Measurements from ENCODE around the gene SETD5.

Gene SETD5

DNA sequence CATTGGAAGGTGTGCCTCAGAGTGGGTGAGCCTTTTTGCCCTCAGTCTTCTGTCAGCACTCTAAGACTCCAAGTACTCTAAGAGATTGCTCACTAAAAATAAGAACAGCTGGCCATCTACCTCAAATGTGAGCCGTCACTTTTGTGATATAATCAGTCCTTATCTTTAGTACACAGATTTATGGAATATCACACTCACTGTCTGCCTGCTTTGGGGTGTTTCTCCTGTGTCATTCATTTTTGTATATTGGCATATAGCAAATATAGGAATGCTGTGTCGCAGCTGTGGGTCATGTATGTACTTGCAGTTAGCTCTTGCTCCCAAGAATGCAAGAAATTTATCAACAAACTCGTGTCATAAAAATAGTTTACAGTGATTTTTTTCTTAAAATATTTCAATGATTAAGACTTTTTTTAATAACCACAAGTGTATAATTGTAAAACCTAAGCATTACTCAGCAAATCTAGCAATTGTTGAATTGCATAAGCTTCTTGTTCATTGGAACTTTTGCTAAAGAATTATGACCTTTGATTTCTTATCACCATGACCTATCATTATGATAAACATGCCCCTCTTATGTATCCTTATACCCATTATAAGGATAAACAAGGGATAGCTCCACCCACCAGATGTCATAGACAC lies 18.8 kb downstream of the SETD5 start:
- H3K36me3 ChIP-seq (ENCODE audit: insufficient read depth, low read length) = peaks cover 8% of the 10 kb centered on the region; the same call in 1 of the 2 replicates
- H3K9me3 ChIP-seq (ENCODE audit: insufficient read depth, low read length, severe bottlenecking) = no peaks in the 10 kb centered on the region
- no peak overlapping the region for H3K9ac ChIP-seq (ENCODE audit: low read depth, low read length)
- H4K20me1 ChIP-seq (ENCODE audit: insufficient read depth, low read length) = peaks cover 89% of the 10 kb centered on the region
- TF ChIP-seq, protein P1, sequence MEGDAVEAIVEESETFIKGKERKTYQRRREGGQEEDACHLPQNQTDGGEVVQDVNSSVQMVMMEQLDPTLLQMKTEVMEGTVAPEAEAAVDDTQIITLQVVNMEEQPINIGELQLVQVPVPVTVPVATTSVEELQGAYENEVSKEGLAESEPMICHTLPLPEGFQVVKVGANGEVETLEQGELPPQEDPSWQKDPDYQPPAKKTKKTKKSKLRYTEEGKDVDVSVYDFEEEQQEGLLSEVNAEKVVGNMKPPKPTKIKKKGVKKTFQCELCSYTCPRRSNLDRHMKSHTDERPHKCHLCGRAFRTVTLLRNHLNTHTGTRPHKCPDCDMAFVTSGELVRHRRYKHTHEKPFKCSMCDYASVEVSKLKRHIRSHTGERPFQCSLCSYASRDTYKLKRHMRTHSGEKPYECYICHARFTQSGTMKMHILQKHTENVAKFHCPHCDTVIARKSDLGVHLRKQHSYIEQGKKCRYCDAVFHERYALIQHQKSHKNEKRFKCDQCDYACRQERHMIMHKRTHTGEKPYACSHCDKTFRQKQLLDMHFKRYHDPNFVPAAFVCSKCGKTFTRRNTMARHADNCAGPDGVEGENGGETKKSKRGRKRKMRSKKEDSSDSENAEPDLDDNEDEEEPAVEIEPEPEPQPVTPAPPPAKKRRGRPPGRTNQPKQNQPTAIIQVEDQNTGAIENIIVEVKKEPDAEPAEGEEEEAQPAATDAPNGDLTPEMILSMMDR (IDR thresholded peaks at IDR 0.05; ENCODE audit: borderline replicate concordance, extremely low read depth, low read length, poor library complexity, severe bottlenecking) = no peak
- no peak for TF ChIP-seq EZH2 (IDR thresholded peaks at IDR 0.05; ENCODE audit: borderline replicate concordance, low read depth, low read length, severe bottlenecking)
- peaks cover 99% of the 10 kb centered on the region for H3K79me2 ChIP-seq (ENCODE audit: insufficient read depth, low read length)
- no peaks in the 10 kb centered on the region for H3K4me1 ChIP-seq (ENCODE audit: insufficient read depth, low read length)
- DNase-seq = no peak
- H3K4me2 ChIP-seq (ENCODE audit: insufficient read depth, low read length) = no peak overlapping the region
- no peak for ATAC-seq (ENCODE audit: insufficient read depth, low read depth)
- H2AFZ ChIP-seq (ENCODE audit: low read depth, low read length) = no peak overlapping the region
- no peaks in the 10 kb centered on the region for H3K27me3 ChIP-seq (ENCODE audit: insufficient read depth, low read length, poor library complexity)
- no peak overlapping the region for H3K27ac ChIP-seq (ENCODE audit: low read length)
- no peak overlapping the region for H3K4me3 ChIP-seq (ENCODE audit: low read depth in 1 of 2, low read length in 2 of 2)

DNA sequence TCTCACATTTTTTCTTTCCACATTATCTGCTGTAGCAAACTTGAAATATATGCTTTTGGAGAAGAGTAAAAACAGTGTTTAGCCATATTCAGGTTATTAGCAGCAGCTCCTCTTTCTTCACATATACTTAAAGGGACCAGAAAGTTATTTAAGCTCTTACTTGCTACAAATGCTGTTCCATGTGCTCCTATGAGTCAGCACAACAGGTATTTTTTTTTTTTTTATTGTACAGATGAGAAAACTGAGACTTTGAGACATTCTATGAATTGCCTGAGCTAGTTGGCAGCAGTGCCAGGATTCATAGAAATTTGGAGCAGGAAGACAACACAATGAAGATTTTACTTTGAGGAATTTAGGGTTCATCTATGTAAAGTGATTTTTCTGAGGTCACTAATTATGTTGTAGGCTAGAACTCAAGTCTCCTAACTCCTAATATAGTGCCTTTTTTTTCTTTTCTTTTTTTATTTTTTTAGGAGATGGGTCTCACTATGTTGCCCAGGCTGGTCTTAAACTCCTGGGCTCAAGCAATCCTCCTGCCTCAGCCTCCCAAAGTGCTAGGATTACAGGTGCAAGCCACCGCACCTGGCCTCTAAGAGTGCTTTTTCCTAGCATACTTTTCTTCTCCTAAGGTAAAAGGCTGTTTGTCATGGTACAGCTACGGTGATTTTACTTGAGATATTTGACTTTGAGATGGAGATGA lies 23.6 kb downstream of the SETD5 start:
- no peak overlapping the region for H3K4me2 ChIP-seq (ENCODE audit: insufficient read depth, low read length)
- no peak overlapping the region for H2AFZ ChIP-seq (ENCODE audit: low read depth, low read length)
- no peaks in the 10 kb centered on the region for H3K9me3 ChIP-seq (ENCODE audit: insufficient read depth, low read length, severe bottlenecking)
- H3K4me1 ChIP-seq (ENCODE audit: insufficient read depth, low read length) = no peaks in the 10 kb centered on the region
- peaks cover 32% of the 10 kb centered on the region for H3K36me3 ChIP-seq (ENCODE audit: insufficient read depth, low read length)
- DNase-seq (no peak), ATAC-seq (ENCODE audit: insufficient read depth, low read depth) (no peak)
- no peak overlapping the region for H3K4me3 ChIP-seq (ENCODE audit: low read depth in 1 of 2, low read length in 2 of 2)
- H3K27ac ChIP-seq (ENCODE audit: low read length) = no peak overlapping the region
- H3K9ac ChIP-seq (ENCODE audit: low read depth, low read length) = no peak overlapping the region
- no peak for TF ChIP-seq EZH2 (IDR thresholded peaks at IDR 0.05; ENCODE audit: borderline replicate concordance, low read depth, low read length, severe bottlenecking)
- TF ChIP-seq, protein P1 (IDR thresholded peaks at IDR 0.05; ENCODE audit: borderline replicate concordance, extremely low read depth, low read length, poor library complexity, severe bottlenecking) = no peak
- no peaks in the 10 kb centered on the region for H3K27me3 ChIP-seq (ENCODE audit: insufficient read depth, low read length, poor library complexity)
- H3K79me2 ChIP-seq (ENCODE audit: insufficient read depth, low read length) = peaks cover 99% of the 10 kb centered on the region
- peaks cover 68% of the 10 kb centered on the region for H4K20me1 ChIP-seq (ENCODE audit: insufficient read depth, low read length)

DNA sequence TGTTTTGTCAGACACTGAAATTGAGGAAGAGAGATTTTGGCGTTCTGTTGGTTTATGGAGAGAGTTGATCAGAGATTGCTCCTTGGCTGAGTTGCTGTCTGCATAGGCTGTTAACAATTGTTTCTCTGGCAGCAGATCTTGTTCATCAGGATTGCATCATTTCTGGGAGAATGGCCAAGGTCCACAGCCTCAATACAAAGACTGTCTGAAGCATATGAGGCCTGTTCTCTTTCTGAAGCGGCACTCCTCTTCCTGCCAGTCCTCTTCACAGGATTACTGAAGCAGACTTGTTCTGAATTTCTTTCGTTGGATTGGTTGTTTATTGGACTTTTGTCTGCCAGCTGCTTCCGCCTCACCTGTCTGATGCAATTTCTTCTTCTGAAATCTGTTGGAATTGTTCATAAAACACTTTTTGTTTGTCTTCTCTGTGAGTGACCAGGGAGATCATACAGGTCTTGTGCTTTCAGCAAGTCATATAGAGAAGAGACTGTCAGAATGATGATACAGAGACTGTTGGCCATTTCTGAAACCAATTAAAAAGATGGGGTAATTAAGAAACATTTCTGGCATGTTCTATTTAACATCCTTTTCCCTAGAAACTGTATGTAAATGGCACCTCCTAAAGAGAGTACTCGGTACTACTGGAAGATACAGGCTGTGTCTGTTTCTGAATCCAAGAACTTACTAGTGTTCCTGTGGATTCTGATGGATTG lies 25.5 kb downstream of the SETD5 start:
- no peaks in the 10 kb centered on the region for H3K9me3 ChIP-seq (ENCODE audit: insufficient read depth, low read length, severe bottlenecking)
- peaks cover 100% of the 10 kb centered on the region for H3K79me2 ChIP-seq (ENCODE audit: insufficient read depth, low read length)
- H3K4me2 ChIP-seq (ENCODE audit: insufficient read depth, low read length) = no peak overlapping the region
- peak; percentile 69 for ATAC-seq (ENCODE audit: insufficient read depth, low read depth)
- no peak overlapping the region for H2AFZ ChIP-seq (ENCODE audit: low read depth, low read length)
- no peaks in the 10 kb centered on the region for H3K4me1 ChIP-seq (ENCODE audit: insufficient read depth, low read length)
- TF ChIP-seq, protein P1 (IDR thresholded peaks at IDR 0.05; ENCODE audit: borderline replicate concordance, extremely low read depth, low read length, poor library complexity, severe bottlenecking) = peak; percentile 48
- TF ChIP-seq EZH2 (IDR thresholded peaks at IDR 0.05; ENCODE audit: borderline replicate concordance, low read depth, low read length, severe bottlenecking) = no peak
- H3K4me3 ChIP-seq (ENCODE audit: low read depth in 1 of 2, low read length in 2 of 2) = no peak overlapping the region
- peaks cover 70% of the 10 kb centered on the region for H4K20me1 ChIP-seq (ENCODE audit: insufficient read depth, low read length)
- H3K27ac ChIP-seq (ENCODE audit: low read length) = peak overlapping the region; percentile 15; the same call in 1 of the 2 replicates
- no peaks in the 10 kb centered on the region for H3K27me3 ChIP-seq (ENCODE audit: insufficient read depth, low read length, poor library complexity)
- peak; percentile 37 for DNase-seq
- H3K9ac ChIP-seq (ENCODE audit: low read depth, low read length) = no peak overlapping the region
- H3K36me3 ChIP-seq (ENCODE audit: insufficient read depth, low read length) = peaks cover 46% of the 10 kb centered on the region

Data from DND-41 (cell line).